K562 (cell line): ENCODE results near the gene ZP1. TPM values are rescaled to one million over a fixed set of nuclear protein-coding genes. Genes with fewer than 3 reads are reported as not detected.
A peak's percentile ranks its signal among the peaks of the same experiment; 100 is the strongest.

ENCODE experiments used
- ATAC-seq: fragments of 200-7000 bp; cut with Tn5 transposase; 3 replicates; pipeline ENCODE4 v1.9.1; 2020; ENCODE audit warnings: moderate library complexity
- BruUV-seq: library from RNA; stranded (reverse); fragments of 400-500 nt; replicated peaks from 2 replicates; lab custom pipeline; 2021; lab: Mats Ljungman, UMichigan
- CTCF ChIA-PET: fragments of 300-600 bp; formaldehyde crosslinking; extraction: SDS; loops from one replicate; lab custom pipeline; 2021; ENCODE audit warnings: low intra/inter-chr PET ratio; lab: Yijun Ruan, JAX
- POLR2A ChIA-PET: fragments of 300-600, 350-650 bp; sonication (Branson Sonifier 250); formaldehyde crosslinking; extraction: SDS; loops from one replicate; lab custom pipeline; 2021; ENCODE audit warnings: antibody characterized with exemption, inconsistent platforms; lab: Yijun Ruan, JAX
- DNase-seq, 4 experiments: peaks; one replicate each; pipeline versions ENCODE4 v3.0.0 to v3.0.0-alpha.2; 2011 to 2018; ENCODE audit warnings: low spot score in 3 of 4, mixed read lengths in 3 of 4; ENCODE audit errors: extremely low read depth in 1 of 4
- FAIRE-seq: peaks from 2 replicates; lab custom pipeline; 2011; peaks lifted over from hg19 to GRCh38; lab: Jason Lieb, UNC
- H2AFZ ChIP-seq: 2 replicates; pipeline ENCODE4 v1.6.0; 2011; ENCODE audit warnings: low read depth, low read length, control low read depth, inconsistent platforms
- H3K27ac ChIP-seq: fragments of 200-600 bp; 3 replicates; pipeline ENCODE4 v1.8.0; 2011; ENCODE audit warnings: low read depth, mild to moderate bottlenecking, control low read depth, inconsistent platforms, low read length, moderate library complexity, mixed read lengths; ENCODE audit errors: extremely low read depth
- H3K27me3 ChIP-seq, 2 experiments: fragments of 300-600 bp in 1 of 2; 2 replicates in 1 of 2; 3 replicates in 1 of 2; pipeline versions ENCODE4 v1.6.0 to v1.8.0; 2011; ENCODE audit warnings: inconsistent platforms in 2 of 2, low read length in 2 of 2, mild to moderate bottlenecking in 1 of 2, mixed read lengths in 1 of 2, moderate library complexity in 1 of 2; ENCODE audit not compliant: control insufficient read depth in 2 of 2, insufficient read depth in 2 of 2
- H3K36me3 ChIP-seq: fragments of 300-600 bp; 3 replicates; pipeline ENCODE4 v1.8.0; 2011; ENCODE audit warnings: mild to moderate bottlenecking, low read length, inconsistent platforms; ENCODE audit not compliant: control insufficient read depth, insufficient read depth
- H3K4me1 ChIP-seq, 2 experiments: fragments of 200-600 bp in 1 of 2; replicated peaks in 1 of 2; 2 replicates in 1 of 2; 3 replicates in 1 of 2; pipeline versions ENCODE4 v1.5.1 to v1.8.0; 2011; ENCODE audit warnings: inconsistent platforms in 2 of 2, low read length in 2 of 2, mild to moderate bottlenecking in 1 of 2, mixed read lengths in 1 of 2, moderate library complexity in 1 of 2; ENCODE audit not compliant: control insufficient read depth in 2 of 2, insufficient read depth in 2 of 2
- H3K4me2 ChIP-seq: 2 replicates; pipeline ENCODE4 v1.6.1; 2011; ENCODE audit warnings: low read length, control low read depth, inconsistent platforms, mixed read lengths; ENCODE audit not compliant: insufficient read depth
- H3K4me3 ChIP-seq: fragments of 200-600 bp; sonication (generic), shearing (Covaris generic); 2 replicates; pipeline ENCODE4 v1.5.1; 2016; ENCODE audit warnings: control low read depth, inconsistent platforms
- H3K79me2 ChIP-seq: fragments of 200-600 bp; 3 replicates; pipeline ENCODE4 v1.8.0; 2011; ENCODE audit warnings: low read length, inconsistent platforms; ENCODE audit not compliant: control insufficient read depth, insufficient read depth
- H3K9ac ChIP-seq, 2 experiments: 2 replicates each; pipeline versions ENCODE4 v1.6.0 to v1.6.1; 2011; ENCODE audit warnings: low read depth in 2 of 2, low read length in 2 of 2, control low read depth in 1 of 2, inconsistent platforms in 1 of 2, mild to moderate bottlenecking in 1 of 2, mixed read lengths in 1 of 2; ENCODE audit not compliant: insufficient read depth in 1 of 2
- H3K9me1 ChIP-seq: one replicate; pipeline ENCODE4 v1.6.0; 2011; ENCODE audit warnings: inconsistent platforms, mild to moderate bottlenecking, low read length, moderate library complexity; ENCODE audit not compliant: control insufficient read depth, insufficient read depth
- H3K9me3 ChIP-seq: replicated peaks from 2 replicates; pipeline ENCODE4 v1.5.1; 2011; ENCODE audit warnings: low read depth, low read length, inconsistent platforms; ENCODE audit not compliant: control insufficient read depth, insufficient read depth
- H4K20me1 ChIP-seq: replicated peaks from 2 replicates; pipeline ENCODE4 v1.6.1; 2011; ENCODE audit warnings: low read length, inconsistent platforms, mixed read lengths; ENCODE audit not compliant: control insufficient read depth, insufficient read depth
- HDAC3 ChIP-seq: fragments of 450-650 bp; IDR thresholded peaks from 2 replicates; pipeline ENCODE4 v1.6.1; 2018; ENCODE audit warnings: borderline replicate concordance, mild to moderate bottlenecking, moderate library complexity; ENCODE audit not compliant: partially characterized antibody
- HMG20B ChIP-seq: fragments of 250-450 bp; sonication (Bioruptor Pico); IDR thresholded peaks from 2 replicates; pipeline ENCODE4 v1.5.0; 2021; ENCODE audit warnings: mild to moderate bottlenecking
- RAD21 ChIP-seq, 2 experiments: fragments of 250-450 bp in 1 of 2; fragments of 450-650 bp in 1 of 2; sonication (Bioruptor Pico) in 1 of 2; formaldehyde crosslinking in 1 of 2; IDR thresholded peaks in 1 of 2; conservative IDR thresholded peaks in 1 of 2; 2 replicates each; pipeline versions ENCODE4 v1.4.0 to v1.8.0; 2020 to 2022; ENCODE audit warnings: mild to moderate bottlenecking in 2 of 2, moderate library complexity in 1 of 2
- ZNF165 ChIP-seq: fragments of 250-450 bp; sonication (Bioruptor Pico); IDR thresholded peaks from 2 replicates; pipeline ENCODE4 v1.4.0; 2020; ENCODE audit warnings: borderline replicate concordance
- WGBS: fragments of 100-300 bp; shearing (Covaris generic); methylation state at CpG from one replicate; pipeline ENCODE4 v1.1.6; 2016; ENCODE audit warnings: low coverage, mixed read lengths; ENCODE audit not compliant: insufficient coverage; ENCODE audit errors: missing lambda C conversion rate; 5-methylcytosine and 5-hydroxymethylcytosine counted together
- in situ Hi-C: fragments of 300-500 bp; cut with MboI; formaldehyde crosslinking; loops from 4 replicates; pipeline ENCODE4 v1.15.0; 2018; ENCODE audit warnings: inconsistent platforms, mixed read lengths
- intact Hi-C: fragments of 100-400 bp; cut with micrococcal nuclease; formaldehyde crosslinking; loops from 2 replicates; pipeline ENCODE4 v1.14.2; 2022
- polyA plus RNA-seq, 8 experiments: library from polyadenylated mRNA; depleted of rRNA in 4 of 8; stranded (reverse) in 5 of 8; unstranded in 3 of 8; fragments of >200 nt; fragmentation: Nextera tagmentation in 2 of 8; fragmentation: Illumina TruSeq in 1 of 8; extraction: Ambion mirVana in 2 of 8; extraction: Trizol in 1 of 8; gene quantifications; 2 replicates each; pipeline versions ENCODE4 v1.2.1 to v1.2.3, GENCODE V29; 2011 to 2014; ENCODE audit warnings: inconsistent platforms in 1 of 8, missing spikeins in 1 of 8
- total RNA-seq, 7 experiments: library from RNA; depleted of rRNA in 6 of 7; stranded (reverse); fragments of >200 nt in 6 of 7; fragmentation: Illumina TruSeq in 2 of 7; extraction: Trizol in 2 of 7; gene quantifications; 2 replicates each; pipeline versions ENCODE4 v1.2.1 to v1.2.3, GENCODE V29; 2011 to 2021; ENCODE audit warnings: low replicate concordance in 1 of 7
- TF ChIP-seq, protein P1 (sequence below), 2 experiments: fragments of 450-650 bp; IDR thresholded peaks; 2 replicates each; pipeline ENCODE4 v1.6.1; 2016; ENCODE audit warnings: mild to moderate bottlenecking in 2 of 2, borderline replicate concordance in 1 of 2, low read depth in 1 of 2, moderate library complexity in 1 of 2

Gene ZP1
- total and polyA plus RNA-seq, 9 of the 15 experiments (the other 6 are each of a cell fraction or from before 2014, with no cell fraction given), result 0.11 to 0.15 TPM; not detected in 7

DNA sequence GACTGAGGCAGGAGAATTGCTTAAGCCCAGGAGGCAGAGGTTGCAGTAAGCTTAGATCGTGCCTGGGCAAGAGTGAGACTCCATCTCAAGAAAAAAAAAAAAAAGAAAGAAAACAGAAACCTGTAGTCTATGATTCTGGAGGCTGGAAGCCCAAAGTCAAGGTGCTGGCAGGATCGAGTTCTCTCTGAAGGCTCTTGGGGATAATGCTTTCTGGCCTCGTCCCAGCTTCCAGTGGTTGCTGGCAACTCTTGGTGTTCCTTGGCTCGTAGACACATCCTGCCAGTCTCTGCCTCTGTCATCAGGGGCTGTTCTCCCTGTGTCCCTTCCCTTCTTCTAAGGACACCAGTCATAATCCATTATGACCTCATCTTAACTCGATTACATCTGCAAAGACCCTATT, 42.2 kb upstream of the ZP1 start:
- peaks cover 0 to 9% of the 10 kb centered on the region in 2 experiments; a peak in 3 of 5 replicates for H3K4me1 ChIP-seq
- TF ChIP-seq RAD21 (CRISPR knock-in tag; conservative IDR thresholded peaks at IDR 0.05 in 1 of 2, IDR thresholded peaks at IDR 0.05 in 1 of 2), result no peak
- no peak for TF ChIP-seq ZNF165 (CRISPR knock-in tag)
- no peak for TF ChIP-seq HDAC3
- no peak for TF ChIP-seq HMG20B (CRISPR knock-in tag)
- in situ Hi-C loops, result no loop called here
- POLR2A ChIA-PET, result no interaction called here
- no TSS peak for BruUV-seq
- DNase-seq, result no peak
- intact Hi-C loops, result no loop called here
- H3K9me3 ChIP-seq, result no peaks in the 10 kb centered on the region
- no peak for ATAC-seq
- WGBS, result 6% methylated on average over 5 of the region's 5 CpGs
- no peaks in the 10 kb centered on the region for H3K79me2 ChIP-seq
- H2AFZ ChIP-seq, result no peak overlapping the region
- FAIRE-seq, result no peak
- no peaks in the 10 kb centered on the region for H3K36me3 ChIP-seq
- H3K9ac ChIP-seq, result no peak overlapping the region
- H3K4me2 ChIP-seq, result no peak overlapping the region
- H3K4me3 ChIP-seq, result no peak overlapping the region
- peaks cover 6% of the 10 kb centered on the region for H3K9me1 ChIP-seq
- H3K27ac ChIP-seq, result no peak overlapping the region
- CTCF ChIA-PET, result no interaction called here
- H4K20me1 ChIP-seq, result 0 out of 2 replicates have a peak, but pooled peaks cover 7% of the 10 kb centered on the region
- peaks cover 24 to 75% of the 10 kb centered on the region in 2 experiments for H3K27me3 ChIP-seq

DNA sequence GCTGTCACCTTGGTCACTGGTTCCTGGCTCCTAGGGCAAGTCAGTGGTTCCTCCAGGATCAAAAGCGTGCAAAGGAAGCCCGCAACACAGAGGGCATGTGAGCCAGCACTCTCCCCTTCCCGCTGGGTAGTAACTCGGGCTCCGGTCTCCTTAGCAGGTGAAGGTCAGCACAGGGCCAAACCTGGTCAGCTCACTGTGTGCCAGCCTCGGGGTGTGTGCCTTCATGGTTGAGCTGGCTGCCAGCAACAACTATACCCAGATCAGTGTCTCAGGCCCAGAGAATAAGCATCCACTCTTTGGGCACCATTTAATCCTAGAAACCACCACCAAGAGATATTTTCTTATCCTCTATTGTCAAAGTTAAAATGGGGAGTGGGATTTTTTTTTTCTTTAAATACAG, 41.6 kb upstream of the ZP1 start:
- Histone ChIP-seq H3K79me2 (no peaks in the 10 kb centered on the region), H3K36me3 (no peaks in the 10 kb centered on the region), H3K9me3 (no peaks in the 10 kb centered on the region), H3K27ac (no peak overlapping the region), H3K9me1 (peaks cover 3% of the 10 kb centered on the region), H3K4me1 (peaks cover 0 to 9% of the 10 kb centered on the region in 2 experiments; a peak in 3 of 5 replicates), H3K27me3 (peaks cover 19 to 72% of the 10 kb centered on the region in 2 experiments), H2AFZ (no peak overlapping the region), H3K4me3 (no peak overlapping the region), H3K4me2 (no peak overlapping the region), H3K9ac (peak overlapping the region in 1 of 2 experiments; percentile 17; a peak in 1 of 4 replicates), H4K20me1 (0 out of 2 replicates have a peak, but pooled peaks cover 7% of the 10 kb centered on the region)
- intact Hi-C loops, result no loop called here
- POLR2A ChIA-PET, result interaction anchor here (0.6 to 0.8 kb wide), 2 partner anchors 80 to 123 kb away, joined by 3 to 4 read pairs; no protein-coding TSS in a partner anchor
- WGBS, result 8% methylated on average over 5 of the region's 6 CpGs
- CTCF ChIA-PET, result no interaction called here
- DNase-seq (no peak), FAIRE-seq (no peak), ATAC-seq (no peak)
- BruUV-seq, result no TSS peak
- TF ChIP-seq, protein P1, sequence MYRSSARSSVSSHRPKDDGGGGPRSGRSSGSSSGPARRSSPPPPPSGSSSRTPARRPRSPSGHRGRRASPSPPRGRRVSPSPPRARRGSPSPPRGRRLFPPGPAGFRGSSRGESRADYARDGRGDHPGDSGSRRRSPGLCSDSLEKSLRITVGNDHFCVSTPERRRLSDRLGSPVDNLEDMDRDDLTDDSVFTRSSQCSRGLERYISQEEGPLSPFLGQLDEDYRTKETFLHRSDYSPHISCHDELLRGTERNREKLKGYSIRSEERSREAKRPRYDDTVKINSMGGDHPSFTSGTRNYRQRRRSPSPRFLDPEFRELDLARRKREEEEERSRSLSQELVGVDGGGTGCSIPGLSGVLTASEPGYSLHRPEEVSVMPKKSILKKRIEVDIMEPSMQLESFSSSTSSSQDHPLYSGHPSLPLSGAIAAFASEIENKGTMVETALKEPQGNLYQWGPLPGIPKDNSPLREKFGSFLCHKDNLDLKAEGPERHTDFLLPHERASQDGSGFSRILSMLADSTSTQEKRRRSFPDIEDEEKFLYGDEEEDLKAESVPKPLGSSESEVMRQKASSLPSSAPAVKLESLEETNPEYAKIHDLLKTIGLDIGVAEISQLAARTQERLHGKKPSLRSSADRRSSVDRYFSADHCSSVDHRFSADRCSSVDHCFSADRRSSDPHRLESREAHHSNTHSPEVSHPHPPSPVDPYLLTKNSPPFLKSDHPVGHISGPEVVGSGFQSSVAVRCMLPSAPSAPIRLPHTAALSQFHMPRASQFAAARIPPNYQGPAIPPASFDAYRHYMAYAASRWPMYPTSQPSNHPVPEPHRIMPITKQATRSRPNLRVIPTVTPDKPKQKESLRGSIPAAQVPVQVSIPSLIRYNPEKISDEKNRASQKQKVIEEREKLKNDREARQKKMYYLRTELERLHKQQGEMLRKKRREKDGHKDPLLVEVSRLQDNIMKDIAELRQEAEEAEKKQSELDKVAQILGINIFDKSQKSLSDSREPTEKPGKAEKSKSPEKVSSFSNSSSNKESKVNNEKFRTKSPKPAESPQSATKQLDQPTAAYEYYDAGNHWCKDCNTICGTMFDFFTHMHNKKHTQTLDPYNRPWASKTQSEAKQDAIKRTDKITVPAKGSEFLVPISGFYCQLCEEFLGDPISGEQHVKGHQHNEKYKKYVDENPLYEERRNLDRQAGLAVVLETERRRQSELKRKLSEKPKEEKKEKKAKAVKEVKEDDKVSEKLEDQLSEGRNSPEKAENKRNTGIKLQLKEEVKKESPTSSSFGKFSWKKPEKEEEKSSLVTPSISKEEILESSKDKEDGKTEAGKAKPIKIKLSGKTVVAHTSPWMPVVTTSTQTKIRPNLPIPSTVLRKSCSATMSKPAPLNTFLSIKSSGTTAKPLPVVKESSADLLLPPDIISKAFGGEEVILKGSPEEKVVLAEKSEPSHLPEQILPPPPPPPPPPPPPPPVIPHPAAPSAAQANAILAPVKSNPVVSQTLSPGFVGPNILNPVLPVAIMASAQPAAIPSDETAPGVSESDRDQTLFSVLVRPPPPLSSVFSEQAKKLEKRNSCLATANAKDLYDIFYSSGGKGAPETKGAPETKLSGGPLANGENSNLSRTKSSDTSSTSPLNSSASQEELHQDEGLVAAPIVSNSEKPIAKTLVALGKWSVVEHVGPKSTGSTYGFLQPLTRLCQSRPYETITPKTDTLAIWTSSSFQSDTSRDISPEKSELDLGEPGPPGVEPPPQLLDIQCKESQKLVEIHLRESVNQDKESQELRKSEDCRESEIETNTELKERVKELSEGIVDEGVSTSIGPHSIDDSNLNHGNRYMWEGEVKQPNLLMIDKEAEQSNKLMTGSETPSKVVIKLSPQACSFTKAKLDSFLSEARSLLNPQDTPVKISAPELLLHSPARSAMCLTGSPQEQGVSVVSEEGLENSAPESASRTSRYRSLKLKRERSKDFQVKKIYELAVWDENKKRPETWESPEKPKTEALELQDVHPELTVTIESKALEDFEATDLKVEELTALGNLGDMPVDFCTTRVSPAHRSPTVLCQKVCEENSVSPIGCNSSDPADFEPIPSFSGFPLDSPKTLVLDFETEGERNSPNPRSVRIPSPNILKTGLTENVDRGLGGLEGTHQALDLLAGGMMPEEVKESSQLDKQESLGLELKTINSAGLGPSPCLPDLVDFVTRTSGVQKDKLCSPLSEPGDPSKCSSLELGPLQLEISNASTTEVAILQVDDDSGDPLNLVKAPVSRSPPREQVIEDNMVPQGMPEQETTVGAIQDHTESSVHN (IDR thresholded peaks at IDR 0.05; ENCODE audit: borderline replicate concordance in 1 of 2, low read depth in 1 of 2), result no peak
- in situ Hi-C loops, result no loop called here
